Calu3 (cell line): ENCODE results near the gene DDX3X. TPM values are rescaled to one million over a fixed set of nuclear protein-coding genes. Genes with fewer than 3 reads are reported as not detected.

Source experiments
- BruUV-seq: library from RNA; stranded (reverse); fragments of 400-500 nt; replicated peaks from 2 replicates; lab custom pipeline; 2021; lab: Mats Ljungman, UMichigan
- CTCF ChIA-PET: fragments of 300-600 bp; sonication (Branson Sonifier 250); formaldehyde crosslinking; loops from one replicate; lab custom pipeline; 2022; ENCODE audit warnings: antibody characterized with exemption; lab: Charles Lee
- DNase-seq: peaks from one replicate; pipeline ENCODE4 v3.0.0; 2022
- H3K27ac Mint-ChIP-seq: one replicate; pipeline ENCODE4 v1.8.0; 2022; ENCODE audit warnings: mixed read lengths; ENCODE audit not compliant: unreplicated experiment
- H3K27me3 Mint-ChIP-seq: one replicate; pipeline ENCODE4 v1.8.0; 2022; ENCODE audit warnings: mixed read lengths; ENCODE audit not compliant: unreplicated experiment
- H3K36me3 Mint-ChIP-seq: one replicate; pipeline ENCODE4 v1.8.0; 2022; ENCODE audit warnings: mild to moderate bottlenecking, moderate library complexity, mixed read lengths; ENCODE audit not compliant: insufficient read depth, unreplicated experiment
- H3K4me1 Mint-ChIP-seq: one replicate; pipeline ENCODE4 v1.8.0; 2022; ENCODE audit warnings: mild to moderate bottlenecking, low read depth, mixed read lengths; ENCODE audit not compliant: unreplicated experiment
- H3K4me3 Mint-ChIP-seq: one replicate; pipeline ENCODE4 v1.8.0; 2022; ENCODE audit warnings: mild to moderate bottlenecking, low read depth, moderate library complexity, mixed read lengths; ENCODE audit not compliant: unreplicated experiment
- H3K9me3 Mint-ChIP-seq: one replicate; pipeline ENCODE4 v1.8.0; 2022; ENCODE audit warnings: low read depth, mixed read lengths; ENCODE audit not compliant: unreplicated experiment
- intact Hi-C: fragments of 100-400 bp; cut with micrococcal nuclease; formaldehyde crosslinking; loops from one replicate; pipeline ENCODE4 v1.10.0; 2022; ENCODE audit not compliant: unreplicated experiment
- total RNA-seq: library from RNA; stranded (reverse); gene quantifications from 2 replicates; pipeline ENCODE4 v1.2.3, GENCODE V29; 2022
- TF ChIP-seq, protein P1 (sequence below): fragments of 200-600 bp; IDR thresholded peaks from one replicate; pipeline ENCODE4 v1.8.0; 2022; ENCODE audit warnings: antibody characterized with exemption; ENCODE audit not compliant: unreplicated experiment

DDX3X gene
- total RNA-seq, 1 experiment from 2014 or later, result 308 TPM

DNA sequence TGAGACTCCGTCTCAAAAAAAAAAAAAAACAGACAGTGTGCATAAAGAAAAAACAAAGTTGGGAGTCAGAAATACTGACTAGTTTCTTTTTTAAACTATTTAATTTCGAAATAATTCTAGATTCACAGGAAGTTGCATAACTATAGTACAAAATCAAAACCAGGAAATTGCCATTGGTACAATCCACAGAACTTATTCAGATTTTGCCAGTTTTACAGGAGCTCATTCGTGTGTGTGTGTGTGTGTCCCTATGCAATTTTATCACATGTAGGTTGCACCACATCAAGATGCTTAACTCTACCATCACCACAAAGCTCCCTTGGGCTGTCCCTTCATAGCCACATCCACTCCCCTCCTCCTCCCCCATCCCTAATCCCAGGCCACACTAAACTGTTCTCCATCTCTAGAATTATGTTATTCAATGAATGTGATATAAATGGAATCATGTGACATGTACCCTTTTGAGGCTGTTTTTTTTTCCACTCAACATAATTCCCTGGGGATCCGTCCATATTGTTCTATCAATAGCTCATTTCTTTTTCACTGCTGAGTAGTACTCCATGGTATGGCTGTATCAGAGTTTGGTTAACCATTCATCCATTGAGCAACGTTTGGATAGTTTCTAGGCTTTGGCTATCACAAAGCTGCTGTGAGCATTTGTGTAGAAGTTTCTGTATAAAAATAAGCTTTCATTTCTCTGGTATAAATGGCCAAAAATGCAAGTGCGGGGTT is 16.3 kb upstream of the DDX3X start:
- Mint-ChIP-seq H3K4me1 (no peaks in the 10 kb centered on the region), H3K27ac (no peak overlapping the region), H3K27me3 (no peaks in the 10 kb centered on the region), H3K4me3 (no peak overlapping the region), H3K9me3 (no peaks in the 10 kb centered on the region), H3K36me3 (no peaks in the 10 kb centered on the region)
- CTCF ChIA-PET, result no interaction called here
- no peak for DNase-seq
- intact Hi-C loops, result no loop called here
- no TSS peak for BruUV-seq
- TF ChIP-seq, protein P1, sequence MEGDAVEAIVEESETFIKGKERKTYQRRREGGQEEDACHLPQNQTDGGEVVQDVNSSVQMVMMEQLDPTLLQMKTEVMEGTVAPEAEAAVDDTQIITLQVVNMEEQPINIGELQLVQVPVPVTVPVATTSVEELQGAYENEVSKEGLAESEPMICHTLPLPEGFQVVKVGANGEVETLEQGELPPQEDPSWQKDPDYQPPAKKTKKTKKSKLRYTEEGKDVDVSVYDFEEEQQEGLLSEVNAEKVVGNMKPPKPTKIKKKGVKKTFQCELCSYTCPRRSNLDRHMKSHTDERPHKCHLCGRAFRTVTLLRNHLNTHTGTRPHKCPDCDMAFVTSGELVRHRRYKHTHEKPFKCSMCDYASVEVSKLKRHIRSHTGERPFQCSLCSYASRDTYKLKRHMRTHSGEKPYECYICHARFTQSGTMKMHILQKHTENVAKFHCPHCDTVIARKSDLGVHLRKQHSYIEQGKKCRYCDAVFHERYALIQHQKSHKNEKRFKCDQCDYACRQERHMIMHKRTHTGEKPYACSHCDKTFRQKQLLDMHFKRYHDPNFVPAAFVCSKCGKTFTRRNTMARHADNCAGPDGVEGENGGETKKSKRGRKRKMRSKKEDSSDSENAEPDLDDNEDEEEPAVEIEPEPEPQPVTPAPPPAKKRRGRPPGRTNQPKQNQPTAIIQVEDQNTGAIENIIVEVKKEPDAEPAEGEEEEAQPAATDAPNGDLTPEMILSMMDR, result no peak

DNA sequence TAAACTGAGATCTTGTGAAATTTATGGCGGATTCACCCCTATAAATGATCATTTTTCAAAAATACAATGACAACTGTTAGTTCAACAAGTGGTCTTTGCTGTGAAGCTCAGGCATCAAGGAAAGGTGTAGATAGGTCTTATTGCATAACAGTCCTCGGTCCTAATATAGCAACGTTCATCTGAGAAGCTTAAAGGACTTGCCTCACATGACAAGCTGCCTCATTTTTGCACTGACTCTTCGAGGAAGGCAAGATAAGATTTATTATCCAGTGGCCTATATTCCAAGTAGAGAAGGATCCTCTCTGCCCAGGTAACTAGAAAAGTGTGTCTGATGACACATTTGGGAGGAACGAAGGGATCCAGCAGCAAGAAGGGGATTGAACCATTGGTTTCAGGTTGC is 13.6 kb upstream of the DDX3X start:
- Mint-ChIP-seq H3K4me1 (no peaks in the 10 kb centered on the region), H3K27me3 (no peaks in the 10 kb centered on the region), H3K9me3 (no peaks in the 10 kb centered on the region), H3K27ac (no peak overlapping the region), H3K36me3 (no peaks in the 10 kb centered on the region), H3K4me3 (no peak overlapping the region)
- TF ChIP-seq, protein P1, result no peak
- intact Hi-C loops, result no loop called here
- CTCF ChIA-PET, result no interaction called here
- DNase-seq, result no peak
- BruUV-seq, result no TSS peak

DNA sequence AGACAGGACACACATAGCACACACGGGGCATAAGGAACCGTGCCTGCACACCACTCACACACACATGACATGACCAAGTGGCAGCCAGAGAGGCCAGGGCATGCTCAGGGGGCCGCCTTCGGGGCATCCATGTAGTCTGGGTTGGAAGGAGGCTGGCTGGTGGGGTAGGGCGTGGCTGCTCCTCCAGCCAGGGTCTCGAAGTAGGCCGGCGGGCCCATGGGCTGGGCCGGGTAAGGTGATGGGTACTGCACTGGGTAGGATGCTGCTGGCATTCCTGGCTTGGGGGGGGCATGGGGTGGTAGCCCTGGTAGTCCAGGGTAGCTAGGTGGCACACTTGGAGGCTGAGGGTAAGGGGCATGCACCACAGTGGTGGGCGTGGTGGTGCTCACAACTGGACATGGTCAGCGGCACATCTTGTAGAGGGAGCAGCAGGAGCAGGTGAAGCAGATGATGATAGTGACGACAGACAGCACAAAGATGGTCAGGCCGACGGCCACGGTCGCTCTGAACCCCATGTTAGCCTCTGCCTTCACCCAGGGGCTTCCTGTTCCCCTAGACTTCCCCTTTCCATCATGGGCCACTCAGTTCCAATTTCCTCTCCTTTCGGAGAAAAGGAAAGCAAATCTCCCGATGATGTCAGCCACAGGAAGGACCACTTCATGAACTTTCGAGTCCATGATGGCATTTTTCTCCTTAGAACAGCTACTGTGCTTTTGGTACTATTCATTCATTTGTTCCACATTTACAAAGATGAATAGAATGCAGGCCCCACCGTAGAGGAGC is 10.9 kb upstream of the DDX3X start:
- Mint-ChIP-seq H3K4me3 (no peak overlapping the region), H3K36me3 (no peaks in the 10 kb centered on the region), H3K27me3 (no peaks in the 10 kb centered on the region), H3K9me3 (no peaks in the 10 kb centered on the region), H3K27ac (no peak overlapping the region), H3K4me1 (no peaks in the 10 kb centered on the region)
- BruUV-seq, result no TSS peak
- intact Hi-C loops, result no loop called here
- CTCF ChIA-PET, result no interaction called here
- TF ChIP-seq, protein P1, result no peak
- DNase-seq, result no peak

DNA sequence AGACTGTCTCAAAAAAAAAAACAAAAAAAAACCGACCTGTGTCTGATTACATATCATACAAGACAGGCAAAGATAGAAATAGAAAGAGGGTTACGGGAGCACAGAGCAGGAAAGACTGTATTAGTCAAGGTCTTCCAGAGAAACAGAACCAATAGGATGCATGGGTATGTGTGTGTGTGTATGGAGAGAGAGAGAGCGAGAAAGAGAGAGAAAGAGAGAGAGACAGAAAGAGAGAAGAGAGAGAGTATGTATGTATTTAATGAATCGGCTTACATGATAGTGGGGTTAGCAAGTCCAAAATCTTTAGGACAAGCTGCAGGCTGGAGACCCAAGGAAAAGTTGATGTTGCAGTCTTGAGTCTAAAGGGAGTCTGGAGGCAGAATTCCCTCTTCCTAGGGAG is 7.5 kb upstream of the DDX3X start:
- no peaks in the 10 kb centered on the region for H3K9me3 Mint-ChIP-seq
- BruUV-seq, result no TSS peak
- no peak overlapping the region for H3K27ac Mint-ChIP-seq
- H3K4me3 Mint-ChIP-seq, result no peak overlapping the region
- H3K27me3 Mint-ChIP-seq, result no peaks in the 10 kb centered on the region
- intact Hi-C loops, result no loop called here
- no peak for DNase-seq
- no peaks in the 10 kb centered on the region for H3K36me3 Mint-ChIP-seq
- TF ChIP-seq, protein P1, result no peak
- CTCF ChIA-PET, result no interaction called here
- H3K4me1 Mint-ChIP-seq, result no peaks in the 10 kb centered on the region
